AML-193 (cell line): Measurements from ENCODE around the gene CDKN3.

ENCODE experiments used
- DNase-seq, 2 experiments: peaks; one replicate each; lab custom pipeline; 2025; lab: John Stamatoyannopoulos, UW

Gene CDKN3

DNA sequence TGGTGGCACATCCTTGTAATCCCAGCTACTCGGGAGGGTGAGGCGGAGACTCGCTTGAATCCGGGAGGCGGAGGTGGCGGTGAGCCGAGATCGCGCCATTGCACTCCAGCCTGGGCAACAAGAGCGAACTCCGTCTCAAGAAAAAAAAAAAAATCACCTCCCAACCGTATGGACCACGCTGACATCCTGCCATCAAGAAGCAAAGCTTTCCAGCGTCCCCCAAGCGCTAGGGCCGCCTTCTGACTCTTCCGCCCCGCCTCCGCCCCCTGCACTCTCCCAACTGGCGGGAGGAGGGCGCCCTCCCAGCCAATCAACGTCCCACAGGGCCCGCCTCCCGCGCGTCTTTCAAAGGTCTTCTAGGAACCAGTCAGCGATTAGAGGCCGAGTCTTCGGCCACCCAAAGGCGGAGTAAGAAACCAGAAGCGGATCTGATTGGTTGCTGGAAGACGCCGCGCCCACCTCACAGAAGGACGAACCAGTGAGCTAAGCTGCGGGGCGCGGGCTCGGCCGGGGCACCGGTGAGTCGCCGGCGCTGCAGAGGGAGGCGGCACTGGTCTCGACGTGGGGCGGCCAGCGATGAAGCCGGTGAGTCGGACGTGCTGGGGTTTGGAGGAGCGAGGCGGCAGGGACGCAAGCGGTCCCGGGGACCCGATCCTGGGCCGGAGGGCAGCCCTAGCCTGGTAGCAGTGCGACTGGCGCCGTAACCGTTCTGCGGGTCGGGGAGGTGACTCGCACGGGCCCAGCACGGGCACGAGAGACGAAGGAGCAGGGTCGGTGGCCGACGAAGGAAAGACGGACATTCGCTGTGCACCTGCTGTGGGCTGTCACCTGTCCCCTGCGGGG, at the start of gene CDKN3:
TSS of gene CDKN3 (plus strand) at position 515 of the 843 bp plus-strand sequence. CDS start at position 577, 62 bp downstream.
- DNase-seq = peak; percentile 98

- no peak for DNase-seq
These were observed 49.8 kb upstream of the CDKN3 start for GRCh38 chr14:54347044-54347443.

- peak; percentile 52 to 59 for DNase-seq
These were observed 48.7 kb upstream of the CDKN3 start for GRCh38 chr14:54348001-54348611.

DNA sequence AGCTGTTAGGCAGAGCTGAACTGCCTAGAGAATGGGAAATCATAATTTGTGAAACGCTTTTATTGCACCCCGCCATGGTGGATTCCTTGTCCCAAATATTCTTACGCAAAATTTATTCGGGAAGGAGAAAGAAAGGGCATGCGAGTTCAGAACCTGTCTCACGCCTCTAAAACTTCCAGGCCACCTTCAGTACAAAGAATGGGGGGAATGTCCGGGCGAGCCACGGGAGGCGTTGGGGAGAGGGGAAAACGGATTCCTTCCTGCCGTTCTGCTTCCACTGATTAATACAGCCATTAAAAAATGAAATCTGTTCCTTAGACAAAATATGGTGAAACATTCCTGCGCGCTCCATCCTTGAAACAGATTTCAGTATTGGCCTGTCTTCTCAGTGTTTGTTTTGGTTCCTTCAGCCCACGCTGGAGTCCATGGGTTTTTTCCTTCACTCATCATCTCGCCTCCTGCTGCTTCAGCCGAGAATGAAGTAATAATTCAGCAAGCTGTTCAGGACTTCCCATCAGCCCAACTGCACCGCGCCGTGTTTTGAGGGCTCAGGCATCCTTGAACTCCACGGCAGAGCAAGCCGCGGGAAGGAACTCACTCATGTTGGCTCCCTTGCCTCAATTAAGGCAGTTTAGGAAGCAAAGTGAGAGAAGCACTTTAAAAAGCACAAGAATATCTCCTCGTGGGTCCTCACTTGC, 47.7 kb upstream of the CDKN3 start:
- no peak for DNase-seq

DNA sequence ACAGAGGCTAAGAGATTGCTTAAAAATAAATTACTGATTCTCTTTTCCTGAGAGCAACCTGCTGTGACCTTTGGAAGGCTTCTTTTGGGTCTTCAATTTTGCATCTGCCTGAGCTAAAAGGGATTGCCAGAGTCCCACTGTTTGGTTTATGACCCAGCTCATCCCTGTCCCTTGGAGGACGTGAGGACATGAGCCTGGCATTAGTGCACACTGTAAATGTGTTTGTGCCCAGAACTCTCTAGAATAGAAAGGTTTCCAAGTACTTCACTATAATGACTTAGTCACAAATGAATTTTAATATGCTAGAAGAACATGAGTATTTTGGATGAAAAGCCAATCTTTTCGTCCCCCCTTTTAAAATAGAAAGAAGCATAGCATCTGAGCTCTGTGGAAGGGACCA, 47.1 kb upstream of the CDKN3 start:
- DNase-seq = no peak

- no peak for DNase-seq
These were observed 46.6 kb upstream of the CDKN3 start for GRCh38 chr14:54350203-54350602.

DNA sequence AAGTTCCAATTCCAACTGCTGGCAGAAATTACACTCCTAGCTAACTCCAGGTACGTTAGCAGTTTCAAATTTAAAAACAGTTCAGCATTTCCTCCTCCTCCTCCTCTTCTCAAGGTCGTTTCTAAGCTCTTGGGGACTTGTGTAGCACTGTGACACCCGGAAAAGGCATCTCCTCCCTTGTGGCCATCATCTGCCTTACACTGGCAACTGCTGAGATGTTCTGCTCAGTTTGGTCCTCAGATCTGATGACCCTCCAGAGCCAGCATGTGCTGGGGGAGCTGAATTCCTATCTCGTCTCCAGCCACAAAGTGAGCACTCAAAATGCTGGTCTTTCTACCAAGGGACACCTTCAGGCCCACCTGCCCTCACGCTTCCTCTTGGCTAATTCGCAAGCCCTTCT, 43.5 kb upstream of the CDKN3 start:
- DNase-seq = no peak

GRCh38 chr14:54353694-54354093, 43.1 kb upstream of the CDKN3 start:
- DNase-seq = no peak

GRCh38 chr14:54354096-54354495, 42.7 kb upstream of the CDKN3 start:
- DNase-seq = peak; percentile 56 to 68

GRCh38 chr14:54354968-54355641, 41.7 kb upstream of the CDKN3 start:
- DNase-seq = no peak

DNA sequence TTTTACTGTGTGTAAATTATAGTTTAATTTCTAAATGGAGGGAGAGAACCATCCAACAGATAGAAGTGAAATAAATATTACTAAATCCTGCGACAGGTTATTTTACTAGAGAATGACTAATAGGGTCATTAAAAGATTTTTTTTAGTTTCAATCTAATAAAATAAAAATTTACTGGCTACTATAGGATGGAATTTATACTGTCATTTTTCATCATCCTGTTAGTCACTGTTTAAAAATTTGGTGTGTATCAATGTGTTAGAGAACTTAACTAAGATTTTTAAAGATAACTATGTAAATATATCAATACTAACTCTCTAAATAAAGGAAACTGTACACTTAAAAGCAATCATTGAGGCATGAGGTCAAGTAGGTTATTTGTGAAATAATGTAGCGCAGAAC, 41.1 kb upstream of the CDKN3 start:
- no peak for DNase-seq

DNA sequence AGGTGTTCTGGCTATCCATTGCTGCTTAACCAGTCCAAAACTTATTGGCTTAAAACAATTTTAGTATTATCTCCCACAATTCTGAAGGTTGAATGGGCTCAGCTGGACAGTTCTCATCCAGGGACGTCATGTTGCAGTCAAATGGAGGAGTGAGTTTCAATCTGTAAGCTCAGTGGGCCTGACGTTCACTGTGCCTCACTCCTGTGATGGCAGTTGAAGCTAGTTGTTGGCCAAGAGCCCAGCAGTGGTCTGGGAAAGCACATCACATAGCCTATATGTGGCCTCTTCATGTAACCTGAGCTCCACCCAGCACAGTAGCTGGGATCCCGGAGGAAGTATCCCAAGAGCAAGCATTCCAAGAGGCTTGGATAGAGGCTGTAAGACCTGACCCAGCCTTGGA, 40.6 kb upstream of the CDKN3 start:
- no peak for DNase-seq

DNA sequence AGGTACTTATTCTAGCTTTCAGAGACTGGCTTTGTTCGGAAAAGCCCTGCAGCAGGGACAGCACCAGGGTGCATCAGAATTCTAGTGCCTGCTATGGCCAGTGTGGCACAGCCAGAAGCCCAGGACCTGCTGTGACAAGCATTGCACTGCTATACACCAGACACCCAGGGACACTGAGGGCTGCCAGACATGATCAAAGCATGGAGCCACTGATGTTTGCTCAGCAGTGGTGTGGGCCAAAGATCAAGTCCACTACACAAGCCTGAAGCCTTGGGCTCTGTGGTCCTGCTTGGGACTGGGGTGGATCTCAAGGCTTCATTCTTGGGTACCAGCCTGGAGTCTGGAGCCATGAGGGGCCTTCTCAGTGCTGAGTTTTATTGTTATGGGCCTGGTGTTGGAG, 36.1 kb upstream of the CDKN3 start:
- DNase-seq = no peak

DNA sequence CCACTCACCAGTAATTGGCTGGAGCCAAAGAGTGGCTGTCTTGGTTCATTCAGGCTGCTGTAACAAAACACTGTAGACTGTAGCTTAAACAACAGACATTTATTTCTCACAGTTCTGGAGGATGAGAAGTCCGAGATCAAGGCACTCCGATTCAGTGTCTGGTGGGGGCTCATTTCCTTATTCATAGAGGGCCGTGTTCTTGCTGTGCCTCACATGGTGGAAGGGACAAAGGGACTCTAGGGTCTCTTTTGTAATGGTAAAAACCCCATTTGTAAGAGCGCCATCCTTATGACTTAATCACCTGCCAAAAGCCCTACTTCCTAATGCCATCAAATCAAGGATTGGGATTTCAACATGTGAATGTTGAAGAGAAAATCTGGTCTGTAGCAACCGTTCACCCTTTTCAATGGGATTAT, 34.7 kb upstream of the CDKN3 start:
- no peak for DNase-seq

DNA sequence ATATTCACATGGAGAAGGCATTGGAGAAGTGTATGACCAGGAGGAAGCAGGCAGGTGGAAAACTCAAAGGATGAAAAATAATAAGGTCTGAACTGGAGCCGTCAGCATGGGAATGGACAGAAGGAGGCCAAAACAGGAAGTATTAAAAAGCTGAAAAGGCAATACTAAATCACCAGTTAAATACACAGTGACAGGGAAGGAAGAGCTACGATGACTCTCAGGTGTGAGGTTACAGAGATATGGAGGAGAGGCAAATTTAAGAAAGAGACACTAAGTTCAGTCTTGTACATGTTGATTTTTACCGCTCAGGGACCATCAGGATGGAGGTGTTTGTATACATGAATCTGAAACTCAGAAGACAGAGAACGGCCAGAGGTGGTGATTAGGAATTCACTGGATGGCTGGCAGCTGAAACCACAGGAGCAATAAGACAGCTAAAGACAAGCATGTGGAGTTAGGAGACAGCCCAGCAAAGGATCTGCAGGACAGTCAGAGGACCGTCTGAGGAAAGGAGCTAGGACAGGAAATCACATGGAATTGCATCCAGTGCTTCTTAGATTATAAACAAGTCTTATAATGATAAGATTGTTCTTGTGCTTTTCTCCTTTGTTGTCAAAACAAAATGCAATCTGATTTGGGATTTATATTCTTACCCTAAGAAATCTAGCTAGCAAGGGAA, 33.9 kb upstream of the CDKN3 start:
- DNase-seq = peak in 1 of 2 experiments; percentile 4

- no peak for DNase-seq
These were observed 32.0 kb upstream of the CDKN3 start for GRCh38 chr14:54364555-54365415.

GRCh38 chr14:54366736-54367735, 29.8 kb upstream of the CDKN3 start:
- DNase-seq = peak; percentile 49 to 57

DNA sequence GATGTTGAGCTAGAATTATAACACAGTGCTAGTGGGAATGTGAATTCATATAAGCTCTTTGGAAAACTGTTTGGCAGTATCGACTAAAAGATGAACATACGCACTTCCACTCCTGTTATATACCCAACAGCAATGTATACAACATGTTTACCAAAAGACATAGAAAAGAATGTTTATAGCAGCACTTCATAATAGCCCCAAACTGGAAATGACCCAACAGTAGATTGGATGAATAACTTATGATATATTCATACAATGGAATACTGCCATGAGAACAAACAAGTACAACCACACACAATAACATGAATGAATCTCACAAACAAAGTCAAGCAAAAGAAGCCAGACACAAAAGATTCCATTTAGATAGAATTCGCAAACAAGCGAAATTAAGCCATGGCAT, 28.5 kb upstream of the CDKN3 start:
- DNase-seq = no peak

DNA sequence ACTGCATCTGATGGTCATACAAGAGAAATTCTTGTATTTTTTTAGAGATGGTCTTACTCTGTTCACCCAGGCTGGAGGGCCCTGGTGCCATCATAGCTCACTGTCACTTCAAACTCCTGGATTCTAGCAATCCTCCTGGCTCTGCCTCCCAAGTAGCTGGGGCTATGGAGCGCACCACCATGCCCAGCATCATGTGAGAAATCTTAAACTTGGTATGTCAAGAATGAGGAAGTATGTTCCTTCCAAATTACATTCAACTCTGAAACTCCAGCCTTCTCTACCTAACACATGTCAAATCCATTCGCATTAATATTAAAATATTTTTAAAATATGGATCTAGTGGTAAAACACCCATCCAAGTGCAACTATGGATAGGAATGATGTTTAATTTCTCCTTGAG, 27.5 kb upstream of the CDKN3 start:
- no peak for DNase-seq
